ENCODE data around the gene ADGRG3. TPM values are rescaled to one million over a fixed set of nuclear protein-coding genes. Genes with fewer than 3 reads are reported as not detected.
A peak's percentile ranks its signal among the peaks of the same experiment; 100 is the strongest.

The ADGRG3 gene
- total RNA-seq, 4 donors from 2014 or later: 0.32 to 2.0 (median 2.0) TPM; not detected in 1

- no peak for TF ChIP-seq POLR2AphosphoS5 (IDR thresholded peaks at IDR 0.05)
- no peak for TF ChIP-seq CTCF (IDR thresholded peaks at IDR 0.05)
- TF ChIP-seq EP300 (IDR thresholded peaks at IDR 0.05): no peak
- no peak for TF ChIP-seq POLR2A (IDR thresholded peaks at IDR 0.05)
- no peak overlapping the region for H3K4me3 ChIP-seq
- no peaks in the 10 kb centered on the region for H3K27me3 ChIP-seq
- no peaks in the 10 kb centered on the region for H3K36me3 ChIP-seq
- peak in 1 of 2 donors; percentile 46 for DNase-seq (ENCODE audit: low spot score in 2 of 2)
- no peaks in the 10 kb centered on the region for H3K4me1 ChIP-seq
- WGBS: 93% methylated on average over 7 of the region's 8 CpGs
- H3K9me3 ChIP-seq: no peaks in the 10 kb centered on the region
- H3K27ac ChIP-seq: no peak overlapping the region
These were observed 16.7 kb downstream of the ADGRG3 start for GRCh38 chr16:57684626-57685358.

- no peaks in the 10 kb centered on the region for H3K4me1 ChIP-seq
- no peaks in the 10 kb centered on the region for H3K9me3 ChIP-seq
- peak in 1 of 2 donors; percentile 52 for DNase-seq (ENCODE audit: low spot score in 2 of 2)
- 90% methylated on average over 11 of the region's 11 CpGs for WGBS
- no peak overlapping the region for H3K27ac ChIP-seq
- H3K27me3 ChIP-seq: no peaks in the 10 kb centered on the region
- TF ChIP-seq CTCF (IDR thresholded peaks at IDR 0.05) (no peak), POLR2AphosphoS5 (IDR thresholded peaks at IDR 0.05) (no peak), POLR2A (IDR thresholded peaks at IDR 0.05) (no peak), EP300 (IDR thresholded peaks at IDR 0.05) (no peak)
- no peak overlapping the region for H3K4me3 ChIP-seq
- H3K36me3 ChIP-seq: no peaks in the 10 kb centered on the region
These were observed 17.5 kb downstream of the ADGRG3 start for GRCh38 chr16:57685633-57686032.

GRCh38 chr16:57686577-57686976 lies 18.5 kb downstream of the ADGRG3 start:
- no peaks in the 10 kb centered on the region for H3K9me3 ChIP-seq
- H3K4me1 ChIP-seq: no peaks in the 10 kb centered on the region
- TF ChIP-seq EP300 (IDR thresholded peaks at IDR 0.05) (no peak), POLR2AphosphoS5 (IDR thresholded peaks at IDR 0.05) (no peak), POLR2A (IDR thresholded peaks at IDR 0.05) (no peak), CTCF (IDR thresholded peaks at IDR 0.05) (no peak)
- peak in 1 of 2 donors; percentile 7 for DNase-seq (ENCODE audit: low spot score in 2 of 2)
- WGBS: 92% methylated on average over 4 of the region's 4 CpGs
- no peak overlapping the region for H3K27ac ChIP-seq
- no peaks in the 10 kb centered on the region for H3K36me3 ChIP-seq
- no peaks in the 10 kb centered on the region for H3K27me3 ChIP-seq
- H3K4me3 ChIP-seq: no peak overlapping the region

DNA sequence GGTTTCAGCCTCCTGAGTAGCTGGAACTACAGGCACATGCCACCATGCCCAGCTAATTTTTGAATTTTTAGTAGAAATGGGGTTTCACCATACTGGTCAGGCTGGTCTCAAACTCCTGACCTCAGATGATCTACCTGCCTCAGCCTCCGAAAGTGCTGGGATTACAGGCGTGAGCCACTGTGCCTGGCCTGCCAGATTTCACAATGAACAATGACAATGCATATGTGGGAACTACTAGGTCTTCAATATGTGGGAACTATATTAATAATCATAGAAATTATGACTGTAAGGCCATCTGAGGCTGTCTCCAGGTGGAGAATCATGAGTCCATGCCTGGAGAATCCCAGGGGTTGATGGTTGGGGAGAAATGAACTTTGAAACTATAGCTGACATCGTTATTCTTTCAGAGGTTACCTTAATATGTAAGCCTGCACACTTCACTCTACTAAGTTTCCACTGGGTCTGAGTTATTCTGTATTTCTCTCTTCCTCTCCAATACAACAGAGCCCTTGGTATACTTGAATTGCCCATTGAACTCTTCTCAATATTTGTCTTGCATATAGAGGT lies 19.3 kb downstream of the ADGRG3 start:
- H3K27ac ChIP-seq: no peak overlapping the region
- no peaks in the 10 kb centered on the region for H3K27me3 ChIP-seq
- no peaks in the 10 kb centered on the region for H3K36me3 ChIP-seq
- H3K9me3 ChIP-seq: no peaks in the 10 kb centered on the region
- no peak overlapping the region for H3K4me3 ChIP-seq
- H3K4me1 ChIP-seq: no peaks in the 10 kb centered on the region
- TF ChIP-seq POLR2A (IDR thresholded peaks at IDR 0.05) (no peak), POLR2AphosphoS5 (IDR thresholded peaks at IDR 0.05) (no peak), EP300 (IDR thresholded peaks at IDR 0.05) (no peak)
- DNase-seq (ENCODE audit: low spot score in 2 of 2): no peak
- WGBS: 79% methylated on average over 3 of the region's 3 CpGs

- WGBS: 70% methylated on average over 2 of the region's 4 CpGs
- TF ChIP-seq POLR2A (IDR thresholded peaks at IDR 0.05): no peak
- TF ChIP-seq POLR2AphosphoS5 (IDR thresholded peaks at IDR 0.05): no peak
- TF ChIP-seq CTCF (IDR thresholded peaks at IDR 0.05): no peak
- no peak for TF ChIP-seq EP300 (IDR thresholded peaks at IDR 0.05)
- H3K27ac ChIP-seq: no peak overlapping the region
- no peaks in the 10 kb centered on the region for H3K36me3 ChIP-seq
- no peaks in the 10 kb centered on the region for H3K4me1 ChIP-seq
- no peaks in the 10 kb centered on the region for H3K27me3 ChIP-seq
- no peak overlapping the region for H3K4me3 ChIP-seq
- DNase-seq (ENCODE audit: low spot score in 2 of 2): no peak
- no peaks in the 10 kb centered on the region for H3K9me3 ChIP-seq
These were observed 20.4 kb downstream of the ADGRG3 start for GRCh38 chr16:57688487-57688986.

Measured in suprapubic skin (tissue), 4 donors.